ENCODE measurements around the gene AGR2. TPM values are rescaled to one million over a fixed set of nuclear protein-coding genes. Genes with fewer than 3 reads are reported as not detected.

AGR2 gene
- total RNA-seq, 1 donor from 2014 or later, result not detected

DNA sequence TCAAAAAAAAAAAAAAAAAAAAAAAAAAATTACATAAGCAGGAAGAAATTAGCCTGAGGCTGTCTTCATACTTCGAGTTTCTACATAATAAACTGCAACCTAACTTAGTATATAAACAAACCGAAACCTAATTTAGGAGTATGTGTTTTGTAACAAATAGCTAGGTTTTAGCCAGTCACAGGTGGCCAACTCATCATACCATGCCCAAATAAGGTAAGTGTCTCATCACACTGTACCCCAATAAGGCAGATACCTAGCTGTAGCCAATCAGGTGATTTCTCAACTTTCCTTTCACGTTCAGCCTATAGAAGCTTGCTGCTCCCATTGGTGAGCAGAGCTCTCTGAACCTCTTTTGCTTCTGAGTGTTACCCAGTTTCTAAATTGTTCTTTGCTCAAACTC lies 13.9 kb upstream of the AGR2 start:
- Mint-ChIP-seq H3K4me1 (ENCODE audit: low read depth, unreplicated experiment) (peaks cover 13% of the 10 kb centered on the region), H3K36me3 (ENCODE audit: low read depth, unreplicated experiment) (no peaks in the 10 kb centered on the region), H3K9me3 (ENCODE audit: unreplicated experiment) (no peaks in the 10 kb centered on the region), H3K4me3 (ENCODE audit: unreplicated experiment) (no peak overlapping the region), H3K27me3 (ENCODE audit: low read depth, unreplicated experiment) (peaks cover 5% of the 10 kb centered on the region), H3K27ac (ENCODE audit: unreplicated experiment) (no peak overlapping the region)
- H3K9ac ChIP-seq (ENCODE audit: low read length), result no peak overlapping the region
- no peaks in the 10 kb centered on the region for H3K9me3 ChIP-seq (ENCODE audit: insufficient read depth, low read depth, low read length)
- FAIRE-seq, result no peak
- H3K4me1 ChIP-seq (ENCODE audit: insufficient read depth, low read length), result no peaks in the 10 kb centered on the region
- no peak for DNase-seq (ENCODE audit: low read depth)
- no peak overlapping the region for H3K27ac ChIP-seq (ENCODE audit: low read depth, low read length)
- H3K4me3 ChIP-seq (ENCODE audit: insufficient read depth, low read depth, low read length), result no peak overlapping the region
- no peak overlapping the region for H2AFZ ChIP-seq (ENCODE audit: low read depth, low read length)
- H3K4me2 ChIP-seq (ENCODE audit: low read length), result no peak overlapping the region
- H4K20me1 ChIP-seq (ENCODE audit: insufficient read depth, low read length), result no peaks in the 10 kb centered on the region
- H3K27me3 ChIP-seq (ENCODE audit: insufficient read depth, low read length), result no peaks in the 10 kb centered on the region
- H3K36me3 ChIP-seq (ENCODE audit: insufficient read depth, low read length), result no peaks in the 10 kb centered on the region
- no peaks in the 10 kb centered on the region for H3K79me2 ChIP-seq (ENCODE audit: insufficient read depth, low read length)
- TF ChIP-seq EZH2 (IDR thresholded peaks at IDR 0.05; ENCODE audit: insufficient read depth, low read length) (no peak), CTCF (IDR thresholded peaks at IDR 0.05; ENCODE audit: insufficient read depth, low read depth, low read length) (no peak)

DNA sequence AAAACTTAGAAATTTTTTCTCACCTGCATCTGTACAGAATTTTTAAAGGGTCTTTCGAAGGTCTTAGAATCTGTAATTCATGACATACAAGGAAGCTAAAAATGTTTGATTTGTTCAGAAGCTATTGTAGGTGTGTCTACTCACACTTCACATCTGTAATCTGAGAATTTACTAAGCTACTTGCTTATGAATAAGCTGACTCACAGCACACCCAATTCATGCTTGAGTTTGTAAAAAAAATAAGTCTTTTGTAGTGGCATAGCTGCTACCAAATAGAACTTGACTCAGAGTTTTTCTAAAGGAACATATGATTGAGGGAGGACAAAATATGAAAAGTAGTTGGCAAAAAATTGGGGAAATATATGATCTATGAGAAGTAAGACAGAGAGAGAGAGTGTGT lies 12.7 kb upstream of the AGR2 start:
- Mint-ChIP-seq H3K4me1 (ENCODE audit: low read depth, unreplicated experiment) (peaks cover 13% of the 10 kb centered on the region), H3K9me3 (ENCODE audit: unreplicated experiment) (no peaks in the 10 kb centered on the region), H3K4me3 (ENCODE audit: unreplicated experiment) (peak overlapping the region; percentile 3), H3K36me3 (ENCODE audit: low read depth, unreplicated experiment) (no peaks in the 10 kb centered on the region), H3K27me3 (ENCODE audit: low read depth, unreplicated experiment) (peaks cover 5% of the 10 kb centered on the region), H3K27ac (ENCODE audit: unreplicated experiment) (no peak overlapping the region)
- Histone ChIP-seq H3K27me3 (ENCODE audit: insufficient read depth, low read length) (no peaks in the 10 kb centered on the region), H3K36me3 (ENCODE audit: insufficient read depth, low read length) (no peaks in the 10 kb centered on the region), H3K79me2 (ENCODE audit: insufficient read depth, low read length) (no peaks in the 10 kb centered on the region), H3K4me2 (ENCODE audit: low read length) (peak overlapping the region; percentile 27), H2AFZ (ENCODE audit: low read depth, low read length) (no peak overlapping the region), H3K9me3 (ENCODE audit: insufficient read depth, low read depth, low read length) (no peaks in the 10 kb centered on the region), H3K27ac (ENCODE audit: low read depth, low read length) (no peak overlapping the region), H4K20me1 (ENCODE audit: insufficient read depth, low read length) (no peaks in the 10 kb centered on the region), H3K9ac (ENCODE audit: low read length) (no peak overlapping the region), H3K4me3 (ENCODE audit: insufficient read depth, low read depth, low read length) (no peak overlapping the region), H3K4me1 (ENCODE audit: insufficient read depth, low read length) (no peaks in the 10 kb centered on the region)
- DNase-seq (ENCODE audit: low read depth) (peak; percentile 85), FAIRE-seq (peak; percentile 71)
- TF ChIP-seq CTCF (IDR thresholded peaks at IDR 0.05; ENCODE audit: insufficient read depth, low read depth, low read length), result no peak
- no peak for TF ChIP-seq EZH2 (IDR thresholded peaks at IDR 0.05; ENCODE audit: insufficient read depth, low read length)

DNA sequence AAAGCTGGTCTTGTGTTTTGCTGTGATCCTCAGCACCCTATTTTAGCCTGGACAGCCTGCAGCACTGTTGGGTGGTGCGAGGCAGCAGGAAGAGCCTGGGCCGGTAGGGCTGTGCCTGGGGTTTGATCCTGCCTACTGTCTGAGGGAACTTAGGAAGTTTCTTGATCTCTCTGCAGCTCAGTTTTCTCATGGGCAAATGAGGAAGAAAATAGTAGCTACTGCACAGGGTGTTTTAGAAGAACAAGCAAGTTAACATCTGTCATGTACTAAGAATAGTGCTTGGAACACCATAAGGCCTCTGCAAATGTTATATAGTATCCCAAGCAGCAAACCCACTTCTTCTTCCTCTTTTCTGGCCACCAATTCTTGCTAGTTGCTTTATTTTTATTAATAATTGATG lies 12.0 kb upstream of the AGR2 start:
- H3K27me3 ChIP-seq (ENCODE audit: insufficient read depth, low read length), result no peaks in the 10 kb centered on the region
- H3K9me3 ChIP-seq (ENCODE audit: insufficient read depth, low read depth, low read length), result no peaks in the 10 kb centered on the region
- H3K27ac ChIP-seq (ENCODE audit: low read depth, low read length), result no peak overlapping the region
- H3K4me1 ChIP-seq (ENCODE audit: insufficient read depth, low read length), result no peaks in the 10 kb centered on the region
- H3K79me2 ChIP-seq (ENCODE audit: insufficient read depth, low read length), result no peaks in the 10 kb centered on the region
- Mint-ChIP-seq H3K4me3 (ENCODE audit: unreplicated experiment) (no peak overlapping the region), H3K36me3 (ENCODE audit: low read depth, unreplicated experiment) (no peaks in the 10 kb centered on the region), H3K27me3 (ENCODE audit: low read depth, unreplicated experiment) (peaks cover 5% of the 10 kb centered on the region), H3K9me3 (ENCODE audit: unreplicated experiment) (no peaks in the 10 kb centered on the region), H3K4me1 (ENCODE audit: low read depth, unreplicated experiment) (peaks cover 13% of the 10 kb centered on the region), H3K27ac (ENCODE audit: unreplicated experiment) (no peak overlapping the region)
- H3K4me2 ChIP-seq (ENCODE audit: low read length), result no peak overlapping the region
- DNase-seq (ENCODE audit: low read depth), result no peak
- no peak overlapping the region for H3K4me3 ChIP-seq (ENCODE audit: insufficient read depth, low read depth, low read length)
- no peaks in the 10 kb centered on the region for H4K20me1 ChIP-seq (ENCODE audit: insufficient read depth, low read length)
- no peak for TF ChIP-seq CTCF (IDR thresholded peaks at IDR 0.05; ENCODE audit: insufficient read depth, low read depth, low read length)
- no peak for TF ChIP-seq EZH2 (IDR thresholded peaks at IDR 0.05; ENCODE audit: insufficient read depth, low read length)
- FAIRE-seq, result no peak
- no peak overlapping the region for H3K9ac ChIP-seq (ENCODE audit: low read length)
- no peaks in the 10 kb centered on the region for H3K36me3 ChIP-seq (ENCODE audit: insufficient read depth, low read length)
- H2AFZ ChIP-seq (ENCODE audit: low read depth, low read length), result no peak overlapping the region
